HepG2 (cell line): ENCODE results near the gene ALG14. TPM values are rescaled to one million over a fixed set of nuclear protein-coding genes. Genes with fewer than 3 reads are reported as not detected.

Experiments
- ARNTL ChIP-seq: sonication (generic); formaldehyde crosslinking; IDR thresholded peaks from 2 replicates; pipeline ENCODE4 v1.4.0; 2020; ENCODE audit warnings: mild to moderate bottlenecking, missing genetic modification reagents
- DR1 ChIP-seq: sonication (generic); formaldehyde crosslinking; IDR thresholded peaks from 2 replicates; pipeline ENCODE4 v1.8.0; 2021; ENCODE audit warnings: mild to moderate bottlenecking, missing genetic modification reagents, inconsistent platforms
- ETS1 ChIP-seq: sonication (generic); formaldehyde crosslinking; IDR thresholded peaks from 2 replicates; pipeline ENCODE4 v1.4.0; 2020; ENCODE audit warnings: missing genetic modification reagents
- GLMP ChIP-seq: sonication (generic); formaldehyde crosslinking; IDR thresholded peaks from 2 replicates; pipeline ENCODE4 v1.9.0; 2021; ENCODE audit warnings: missing genetic modification reagents, mild to moderate bottlenecking, borderline replicate concordance
- HOXA7 ChIP-seq: sonication (generic); formaldehyde crosslinking; IDR thresholded peaks from 2 replicates; pipeline ENCODE4 v1.8.1; 2022; ENCODE audit warnings: mild to moderate bottlenecking, missing genetic modification reagents, moderate library complexity
- IKZF4 ChIP-seq: sonication (generic); formaldehyde crosslinking; IDR thresholded peaks from 2 replicates; pipeline ENCODE4 v1.5.1; 2020; ENCODE audit warnings: borderline replicate concordance, mild to moderate bottlenecking, low read depth, missing genetic modification reagents; ENCODE audit errors: not compliant biosample characterization
- MAX ChIP-seq: IDR thresholded peaks from 2 replicates; pipeline ENCODE4 v1.6.1; 2012; ENCODE audit warnings: inconsistent platforms
- NFIC ChIP-seq: IDR thresholded peaks from 2 replicates; pipeline ENCODE4 v1.6.1; 2012; ENCODE audit warnings: mild to moderate bottlenecking, low read length, inconsistent platforms
- SKI ChIP-seq: fragments of 450-650 bp; IDR thresholded peaks from one replicate; pipeline ENCODE4 v1.6.1; 2018; ENCODE audit warnings: mild to moderate bottlenecking; ENCODE audit not compliant: partially characterized antibody
- SP2 ChIP-seq: sonication (generic); formaldehyde crosslinking; IDR thresholded peaks from 2 replicates; pipeline ENCODE4 v1.5.1; 2020; ENCODE audit warnings: mild to moderate bottlenecking, missing genetic modification reagents
- SRSF4 ChIP-seq: fragments of 200-400 bp; formaldehyde crosslinking; IDR thresholded peaks from one replicate; pipeline ENCODE4 v1.6.1; 2018; ENCODE audit warnings: mild to moderate bottlenecking, low read depth, low read length, moderate library complexity; ENCODE audit not compliant: poor library complexity, severe bottlenecking
- ZNF234 ChIP-seq: sonication (generic); formaldehyde crosslinking; conservative IDR thresholded peaks from 2 replicates; pipeline ENCODE4 v1.5.1; 2020; ENCODE audit warnings: mild to moderate bottlenecking, missing genetic modification reagents
- ZNF407 ChIP-seq: sonication (generic); formaldehyde crosslinking; IDR thresholded peaks from one replicate; pipeline ENCODE4 v1.5.1; 2020; ENCODE audit warnings: mild to moderate bottlenecking, missing genetic modification reagents; ENCODE audit errors: not compliant biosample characterization
- ZNF615 ChIP-seq: sonication (generic); formaldehyde crosslinking; IDR thresholded peaks from 2 replicates; pipeline ENCODE4 v1.5.0; 2020; ENCODE audit warnings: mild to moderate bottlenecking, missing genetic modification reagents, borderline replicate concordance
- ZNF616 ChIP-seq: sonication (generic); formaldehyde crosslinking; IDR thresholded peaks from 2 replicates; pipeline ENCODE4 v1.5.0; 2020; ENCODE audit warnings: low read depth, mild to moderate bottlenecking, missing genetic modification reagents
- ZNF704 ChIP-seq: sonication (generic); formaldehyde crosslinking; IDR thresholded peaks from 2 replicates; pipeline ENCODE4 v1.8.1; 2023; ENCODE audit warnings: mild to moderate bottlenecking, inconsistent platforms, moderate library complexity, missing genetic modification reagents, borderline replicate concordance
- ZNF776 ChIP-seq: sonication (generic); formaldehyde crosslinking; IDR thresholded peaks from 2 replicates; pipeline ENCODE4 v1.4.0; 2020; ENCODE audit warnings: mild to moderate bottlenecking, missing genetic modification reagents
- polyA plus RNA-seq, 8 experiments: library from polyadenylated mRNA; depleted of rRNA in 3 of 8; stranded (reverse) in 7 of 8; unstranded in 1 of 8; fragments of >200 nt; fragmentation: Illumina TruSeq in 4 of 8; extraction: Trizol in 4 of 8; gene quantifications; 2 replicates each; pipeline versions ENCODE4 v1.2.1 to v1.2.3, GENCODE V29; 2011 to 2016; ENCODE audit warnings: low read depth in 4 of 8, missing spikeins in 1 of 8, mixed read lengths in 1 of 8; ENCODE audit not compliant: insufficient read depth in 1 of 8
- total RNA-seq, 5 experiments: library from RNA; depleted of rRNA; stranded (reverse); fragments of >200 nt; fragmentation: Illumina TruSeq; extraction: Trizol; gene quantifications; 2 replicates each; pipeline ENCODE4 v1.2.3, GENCODE V29; 2016; ENCODE audit warnings: low read depth in 1 of 5

Gene ALG14
- total and polyA plus RNA-seq, 2 of the 13 experiments (the other 11 are each of a cell fraction or from before 2014, with no cell fraction given), result 4.5 to 12.7 TPM

- TF ChIP-seq ZNF407 (CRISPR knock-in tag), result no peak
- TF ChIP-seq HOXA7 (CRISPR knock-in tag), result no peak
- no peak for TF ChIP-seq DR1 (CRISPR knock-in tag)
- no peak for TF ChIP-seq ZNF776 (CRISPR knock-in tag)
- TF ChIP-seq SP2 (CRISPR knock-in tag), result no peak
- no peak for TF ChIP-seq ETS1
- TF ChIP-seq IKZF4, result no peak
- TF ChIP-seq MAX, result 0 out of 2 replicates have a peak, but pooled peaks have one; percentile 16
- no peak for TF ChIP-seq ZNF704 (CRISPR knock-in tag)
- TF ChIP-seq SRSF4, result no peak
- TF ChIP-seq ZNF615 (CRISPR knock-in tag), result no peak
- no peak for TF ChIP-seq ZNF616 (CRISPR knock-in tag)
- no peak for TF ChIP-seq GLMP
- TF ChIP-seq NFIC, result peak; percentile 50; the same call in 1 of the 2 replicates
- no peak for TF ChIP-seq ARNTL (CRISPR knock-in tag)
- no peak for TF ChIP-seq SKI
- TF ChIP-seq ZNF234 (CRISPR knock-in tag), result no peak
These were observed 58.7 kb downstream of the ALG14 start (continued) for GRCh38 chr1:95013950-95014574.
